ENCODE data around the gene CD44. TPM values are rescaled to one million over a fixed set of nuclear protein-coding genes. Genes with fewer than 3 reads are reported as not detected.
A peak's percentile ranks its signal among the peaks of the same experiment; 100 is the strongest.

CD44 gene
- total and polyA plus RNA-seq, 4 experiments from 2014 or later: 390 to 809 (median 681) TPM

DNA sequence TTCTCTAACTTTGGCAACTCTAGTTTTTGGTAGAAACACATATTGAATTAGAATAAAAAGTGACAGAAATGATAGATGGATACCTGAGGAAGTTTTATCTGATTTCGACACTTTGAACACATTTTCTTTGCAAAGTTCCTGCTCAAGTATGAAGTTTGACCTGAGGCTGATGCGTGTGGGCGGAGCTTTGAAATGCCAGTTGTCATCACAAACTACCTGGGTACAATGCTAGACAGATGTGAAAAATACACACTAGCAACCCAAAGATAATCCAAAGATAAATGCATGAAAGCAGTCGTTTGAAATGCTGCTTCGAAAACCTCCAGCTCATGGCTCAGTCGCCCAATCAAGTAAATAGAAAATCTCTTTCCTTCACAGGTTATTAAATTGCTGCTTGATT lies 54.8 kb downstream of the CD44 start:
- peak overlapping the region in 1 of 8 donors; percentile 18 for H3K4me3 Mint-ChIP-seq
- CTCF ChIA-PET (ENCODE audit: partially characterized antibody): interaction anchor here (0.7 to 1.1 kb wide), 3 partner anchors 21 to 31 kb away, joined by 3 read pairs; no protein-coding TSS in a partner anchor
- H3K4me1 Mint-ChIP-seq: peaks cover 65 to 98% (median 84%) of the 10 kb centered on the region in 4 donors
- Histone ChIP-seq H3K4me3 (ENCODE audit: low read length in 2 of 2) (no peak overlapping the region), H3K27ac (ENCODE audit: low read depth, low read length) (no peak overlapping the region), H3K9me3 (ENCODE audit: control insufficient read depth in 1 of 2, low read length in 2 of 2) (no peaks in the 10 kb centered on the region), H3K27me3 (ENCODE audit: insufficient read depth, low read length) (no peaks in the 10 kb centered on the region), H3K36me3 (ENCODE audit: insufficient read depth, low read length) (peaks cover 90% of the 10 kb centered on the region), H3K4me1 (ENCODE audit: insufficient read depth, low read length) (peaks cover 77% of the 10 kb centered on the region)
- intact Hi-C loops (cut with micrococcal nuclease): no loop called here
- no peaks in the 10 kb centered on the region for H3K9me3 Mint-ChIP-seq
- POLR2A ChIA-PET (ENCODE audit: partially characterized antibody): interaction anchor here (0.9 to 1.6 kb wide), 3 partner anchors 10 to 54 kb away, joined by 3 to 4 read pairs (median 3); no protein-coding TSS in a partner anchor
- peak in 1 of 5 donors; percentile 36 for DNase-seq
- peak overlapping the region in 6 of 7 donors; percentile 19 to 85 (median 74) for H3K27ac Mint-ChIP-seq
- H3K36me3 Mint-ChIP-seq: peaks cover 97 to 98% of the 10 kb centered on the region in 2 donors
- H3K27me3 Mint-ChIP-seq: no peaks in the 10 kb centered on the region

DNA sequence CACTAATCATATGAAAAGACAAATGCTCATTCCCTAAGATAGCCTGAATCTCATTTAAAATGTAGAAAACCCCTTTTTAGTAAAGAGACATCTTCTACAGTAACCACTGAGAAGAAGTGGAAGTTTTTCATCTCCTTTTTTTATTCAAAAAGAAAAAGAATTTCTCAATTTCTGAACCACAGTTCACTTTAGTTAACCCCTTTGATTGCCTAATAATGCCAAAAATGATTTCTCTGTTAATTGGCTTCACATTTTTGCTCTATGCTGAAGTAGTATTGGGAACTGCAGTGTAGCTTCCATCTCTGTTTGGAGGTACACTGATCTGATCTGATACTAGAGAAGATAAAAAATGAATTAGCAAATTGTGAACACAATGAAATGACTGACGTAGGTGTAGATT lies 58.3 kb downstream of the CD44 start:
- Mint-ChIP-seq H3K27ac (peak overlapping the region in 5 of 7 donors; percentile 15 to 85 (median 52)), H3K27me3 (no peaks in the 10 kb centered on the region), H3K9me3 (no peaks in the 10 kb centered on the region), H3K4me3 (no peak overlapping the region), H3K36me3 (peaks cover 94 to 97% of the 10 kb centered on the region in 2 donors), H3K4me1 (peaks cover 57 to 96% (median 76%) of the 10 kb centered on the region in 4 donors)
- Histone ChIP-seq H3K27me3 (ENCODE audit: insufficient read depth, low read length) (no peaks in the 10 kb centered on the region), H3K4me3 (ENCODE audit: low read length in 2 of 2) (no peak overlapping the region), H3K4me1 (ENCODE audit: insufficient read depth, low read length) (peaks cover 60% of the 10 kb centered on the region), H3K9me3 (ENCODE audit: control insufficient read depth in 1 of 2, low read length in 2 of 2) (no peaks in the 10 kb centered on the region), H3K27ac (ENCODE audit: low read depth, low read length) (no peak overlapping the region), H3K36me3 (ENCODE audit: insufficient read depth, low read length) (peaks cover 86% of the 10 kb centered on the region)
- no peak for DNase-seq
- CTCF ChIA-PET (ENCODE audit: partially characterized antibody): interaction anchor here (1.5 kb wide), 1 partner anchor 200 kb away, joined by 3 read pairs; no protein-coding TSS in a partner anchor
- POLR2A ChIA-PET (ENCODE audit: partially characterized antibody): interaction anchor here (1.9 kb wide), 1 partner anchor 57 kb away, joined by 6 read pairs; no protein-coding TSS in a partner anchor
- intact Hi-C loops (cut with micrococcal nuclease): loop anchor here (2.0 to 5.0 kb wide), 2 partner anchors 14 to 40 kb away; no protein-coding TSS in a partner anchor

DNA sequence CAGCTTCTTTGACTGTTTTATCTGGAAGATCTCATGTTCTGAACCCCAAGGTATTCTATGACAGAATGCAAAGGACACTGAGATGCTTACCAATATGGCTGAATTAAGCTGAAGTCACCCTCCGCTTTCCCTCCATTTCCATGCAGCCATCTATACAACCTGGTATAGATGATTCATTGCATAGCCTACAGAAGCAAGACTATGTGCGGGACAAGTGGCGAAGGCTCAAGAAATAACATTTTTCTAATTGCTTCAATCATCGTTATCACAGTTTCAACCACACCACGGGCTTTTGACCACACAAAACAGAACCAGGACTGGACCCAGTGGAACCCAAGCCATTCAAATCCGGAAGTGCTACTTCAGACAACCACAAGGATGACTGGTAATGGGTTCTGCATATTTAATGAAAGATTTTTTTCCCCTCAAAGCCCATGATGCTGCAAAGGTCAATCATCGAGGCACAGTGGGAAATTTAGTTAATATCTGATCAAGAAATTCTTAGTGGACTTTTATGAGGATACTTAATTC lies 61.9 kb downstream of the CD44 start:
- Histone ChIP-seq H3K27me3 (ENCODE audit: insufficient read depth, low read length) (no peaks in the 10 kb centered on the region), H3K4me1 (ENCODE audit: insufficient read depth, low read length) (peaks cover 46% of the 10 kb centered on the region), H3K4me3 (ENCODE audit: low read length in 2 of 2) (no peak overlapping the region), H3K36me3 (ENCODE audit: insufficient read depth, low read length) (peaks cover 83% of the 10 kb centered on the region), H3K9me3 (ENCODE audit: control insufficient read depth in 1 of 2, low read length in 2 of 2) (no peaks in the 10 kb centered on the region), H3K27ac (ENCODE audit: low read depth, low read length) (no peak overlapping the region)
- Mint-ChIP-seq H3K27me3 (no peaks in the 10 kb centered on the region), H3K9me3 (no peaks in the 10 kb centered on the region), H3K4me1 (peaks cover 45 to 89% (median 69%) of the 10 kb centered on the region in 4 donors), H3K36me3 (peaks cover 90 to 97% of the 10 kb centered on the region in 2 donors), H3K27ac (peak overlapping the region in 4 of 7 donors; percentile 17 to 77 (median 34)), H3K4me3 (no peak overlapping the region)
- POLR2A ChIA-PET (ENCODE audit: partially characterized antibody): interaction anchor here (3.2 kb wide), 1 partner anchor 35 kb away, joined by 15 read pairs; no protein-coding TSS in a partner anchor
- CTCF ChIA-PET (ENCODE audit: partially characterized antibody): interaction anchor here (2.4 kb wide), 1 partner anchor 105 kb away, joined by 7 read pairs; no protein-coding TSS in a partner anchor
- intact Hi-C loops (cut with micrococcal nuclease): no loop called here
- DNase-seq: no peak

DNA sequence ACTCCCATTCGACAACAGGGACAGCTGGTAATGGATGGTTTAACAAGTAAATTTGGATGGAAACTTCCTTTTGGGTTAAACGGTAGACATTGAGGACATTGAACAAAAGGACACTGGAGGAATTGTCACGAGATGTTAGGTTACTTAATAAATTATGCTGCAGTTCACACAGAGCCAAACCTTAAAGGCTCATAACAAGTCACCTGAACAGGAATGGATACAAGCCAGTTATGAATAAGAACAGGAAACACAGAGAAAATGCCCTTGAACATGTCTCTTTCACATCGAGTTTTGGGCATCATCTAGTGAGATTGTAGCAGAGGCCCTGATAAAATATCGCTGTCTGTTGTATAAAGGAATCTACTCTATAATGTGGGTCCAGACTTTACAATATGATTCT lies 65.6 kb downstream of the CD44 start:
- Histone ChIP-seq H3K4me1 (ENCODE audit: insufficient read depth, low read length) (peaks cover 30% of the 10 kb centered on the region), H3K9me3 (ENCODE audit: control insufficient read depth in 1 of 2, low read length in 2 of 2) (no peaks in the 10 kb centered on the region), H3K36me3 (ENCODE audit: insufficient read depth, low read length) (peaks cover 80% of the 10 kb centered on the region), H3K4me3 (ENCODE audit: low read length in 2 of 2) (no peak overlapping the region), H3K27ac (ENCODE audit: low read depth, low read length) (no peak overlapping the region), H3K27me3 (ENCODE audit: insufficient read depth, low read length) (no peaks in the 10 kb centered on the region)
- CTCF ChIA-PET (ENCODE audit: partially characterized antibody): interaction anchor here (0.8 to 1.4 kb wide), 2 partner anchors 50 to 282 kb away, joined by 3 to 6 read pairs; no protein-coding TSS in a partner anchor
- no peak for DNase-seq
- Mint-ChIP-seq H3K9me3 (peaks cover 0 to 5% (median under 1%) of the 10 kb centered on the region in 8 donors), H3K4me1 (peaks cover 40 to 82% (median 60%) of the 10 kb centered on the region in 4 donors), H3K4me3 (no peak overlapping the region), H3K27me3 (no peaks in the 10 kb centered on the region), H3K27ac (peak overlapping the region in 5 of 7 donors; percentile 29 to 77 (median 73)), H3K36me3 (peaks cover 90 to 97% of the 10 kb centered on the region in 2 donors)
- POLR2A ChIA-PET (ENCODE audit: partially characterized antibody): interaction anchor here (1.3 kb wide), 1 partner anchor 12 kb away, joined by 3 read pairs; no protein-coding TSS in a partner anchor
- intact Hi-C loops (cut with micrococcal nuclease): no loop called here

DNA sequence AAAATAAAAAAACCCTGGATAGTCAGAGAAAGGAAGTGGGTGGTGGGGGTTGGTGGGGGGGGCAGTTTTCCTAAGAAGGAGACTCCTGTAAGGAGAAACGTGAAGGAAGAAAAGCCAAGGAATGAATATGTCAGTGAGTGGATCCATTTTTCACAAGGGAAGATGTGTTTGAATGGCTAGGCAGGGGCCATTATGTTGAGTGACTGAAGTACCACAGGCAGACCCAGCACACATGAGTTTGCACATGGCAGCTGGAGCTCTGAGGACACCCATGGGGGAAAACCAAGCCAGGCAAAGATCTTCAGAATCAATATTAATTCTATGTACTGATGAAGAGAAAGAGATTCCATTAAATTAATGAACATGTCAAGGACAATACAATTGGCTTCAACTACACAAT lies 67.6 kb downstream of the CD44 start:
- Histone ChIP-seq H3K36me3 (ENCODE audit: insufficient read depth, low read length) (peaks cover 76% of the 10 kb centered on the region), H3K4me3 (ENCODE audit: low read length in 2 of 2) (no peak overlapping the region), H3K27ac (ENCODE audit: low read depth, low read length) (no peak overlapping the region), H3K9me3 (ENCODE audit: control insufficient read depth in 1 of 2, low read length in 2 of 2) (no peaks in the 10 kb centered on the region), H3K4me1 (ENCODE audit: insufficient read depth, low read length) (peaks cover 28% of the 10 kb centered on the region), H3K27me3 (ENCODE audit: insufficient read depth, low read length) (no peaks in the 10 kb centered on the region)
- ChIA-PET POLR2A (ENCODE audit: partially characterized antibody) (no interaction called here), CTCF (ENCODE audit: partially characterized antibody) (no interaction called here)
- intact Hi-C loops (cut with micrococcal nuclease): no loop called here
- DNase-seq: no peak
- Mint-ChIP-seq H3K27me3 (no peaks in the 10 kb centered on the region), H3K27ac (peak overlapping the region; percentile 1 to 78 (median 68)), H3K36me3 (peaks cover 91 to 98% of the 10 kb centered on the region in 2 donors), H3K9me3 (peaks cover 0 to 11% (median 6%) of the 10 kb centered on the region in 8 donors), H3K4me3 (peak overlapping the region in 1 of 8 donors; percentile 20), H3K4me1 (peaks cover 38 to 77% (median 56%) of the 10 kb centered on the region in 4 donors)

DNA sequence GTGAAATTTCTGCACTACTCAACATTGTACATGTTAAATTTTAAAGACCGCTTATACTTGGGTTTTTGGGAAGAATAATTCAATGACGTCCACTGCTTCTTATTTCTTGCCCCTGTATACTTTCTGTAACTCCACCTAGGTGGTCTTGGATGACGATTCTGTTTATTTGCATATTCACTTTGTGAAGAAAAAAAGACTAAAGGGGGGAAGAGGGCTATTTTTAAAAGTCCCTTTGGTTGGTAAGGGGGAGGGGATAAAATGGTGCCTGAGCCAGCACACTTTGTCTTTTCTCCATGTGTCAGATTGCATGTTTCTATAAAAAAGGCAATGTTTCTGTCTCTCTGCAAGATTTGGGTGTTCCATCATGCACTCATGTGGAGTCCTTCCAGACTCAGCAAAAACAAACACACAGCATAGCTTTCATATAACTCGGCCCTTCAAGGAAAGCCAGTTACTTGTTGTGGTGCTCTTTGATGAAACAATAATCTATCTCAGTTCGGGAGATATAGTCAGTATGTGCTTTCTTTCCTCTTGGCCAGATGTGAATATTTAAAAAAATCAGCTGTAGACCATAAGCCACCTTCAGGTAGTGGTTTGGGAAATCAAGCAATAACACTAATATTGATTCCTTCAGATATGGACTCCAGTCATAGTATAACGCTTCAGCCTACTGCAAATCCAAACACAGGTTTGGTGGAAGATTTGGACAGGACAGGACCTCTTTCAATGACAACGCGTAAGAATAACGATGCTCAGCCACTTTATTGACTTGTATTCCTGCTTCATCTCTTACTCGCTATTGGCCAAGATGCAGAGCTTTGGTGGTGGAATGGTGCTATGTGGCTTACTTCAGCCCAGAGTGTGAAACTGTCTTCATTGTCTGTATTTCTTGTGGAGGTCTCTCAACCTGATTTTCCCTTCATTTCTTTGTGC lies 68.8 kb downstream of the CD44 start:
- H3K9me3 Mint-ChIP-seq: peaks cover 0 to 11% (median 6%) of the 10 kb centered on the region in 8 donors
- H3K36me3 Mint-ChIP-seq: peaks cover 92 to 96% of the 10 kb centered on the region in 2 donors
- H3K4me3 Mint-ChIP-seq: no peak overlapping the region
- intact Hi-C loops (cut with micrococcal nuclease): no loop called here
- no peak overlapping the region for H3K4me3 ChIP-seq (ENCODE audit: low read length in 2 of 2)
- no peaks in the 10 kb centered on the region for H3K27me3 Mint-ChIP-seq
- peak overlapping the region; percentile 10 to 82 (median 68) for H3K27ac Mint-ChIP-seq
- no peak overlapping the region for H3K27ac ChIP-seq (ENCODE audit: low read depth, low read length)
- H3K4me1 ChIP-seq (ENCODE audit: insufficient read depth, low read length): peaks cover 29% of the 10 kb centered on the region
- no peaks in the 10 kb centered on the region for H3K9me3 ChIP-seq (ENCODE audit: control insufficient read depth in 1 of 2, low read length in 2 of 2)
- peaks cover 34 to 76% (median 55%) of the 10 kb centered on the region in 4 donors for H3K4me1 Mint-ChIP-seq
- ChIA-PET POLR2A (ENCODE audit: partially characterized antibody) (interaction anchor here (0.8 kb wide), 1 partner anchor 17 kb away, joined by 3 read pairs; no protein-coding TSS in a partner anchor), CTCF (ENCODE audit: partially characterized antibody) (interaction anchor here (1.1 kb wide), 1 partner anchor 9 kb away, joined by 3 read pairs; no protein-coding TSS in a partner anchor)
- H3K27me3 ChIP-seq (ENCODE audit: insufficient read depth, low read length): no peaks in the 10 kb centered on the region
- peaks cover 67% of the 10 kb centered on the region for H3K36me3 ChIP-seq (ENCODE audit: insufficient read depth, low read length)
- DNase-seq: no peak

Data from CD4-positive, alpha-beta memory T cell (primary cell).